Esophagus muscularis mucosa (tissue), 4 donors: ENCODE results near the gene TSSK2.
"Not testable (repeated sequence)": the region's sequence is repeated elsewhere in the genome, so short reads cannot be mapped to it uniquely, and the experiment has no call there.

ENCODE experiments used
- CTCF ChIP-seq, 3 experiments: fragments of 200-600 bp in 2 of 3; fragments of 450-650 bp in 1 of 3; sonication (generic) in 2 of 3; IDR thresholded peaks; one replicate each; pipeline ENCODE4 v1.5.1; 2017 to 2019; ENCODE audit warnings: antibody characterized with exemption in 3 of 3, mild to moderate bottlenecking in 2 of 3, moderate library complexity in 1 of 3
- EP300 ChIP-seq: sonication (generic); formaldehyde crosslinking; IDR thresholded peaks from one replicate; pipeline ENCODE4 v1.6.1; 2017; ENCODE audit warnings: antibody characterized with exemption
- POLR2A ChIP-seq: fragments of 450-650 bp; IDR thresholded peaks from one replicate; pipeline ENCODE4 v1.6.1; 2017; ENCODE audit warnings: antibody characterized with exemption, moderate library complexity, mild to moderate bottlenecking, low read depth

- not testable (repeated sequence) for TF ChIP-seq CTCF (IDR thresholded peaks at IDR 0.05); EP300; POLR2A
Observed at GRCh38 chr22:19084126-19084525, 47.0 kb upstream of the TSSK2 start.
